H1 (cell line): ENCODE data around the gene MYO15A. TPM values are rescaled to one million over a fixed set of nuclear protein-coding genes. Genes with fewer than 3 reads are reported as not detected.

Source experiments
- ASH2L ChIP-seq: fragments of 200-600, 300-600 bp; sonication (generic); IDR thresholded peaks from one replicate; pipeline ENCODE4 v1.7.1; 2017; ENCODE audit warnings: low read length
- BCL11A ChIP-seq, 2 experiments: IDR thresholded peaks; one replicate each; pipeline ENCODE4 v1.6.1; 2011; ENCODE audit warnings: low read depth in 2 of 2, low read length in 2 of 2, mild to moderate bottlenecking in 2 of 2
- CTBP2 ChIP-seq: IDR thresholded peaks from 2 replicates; pipeline ENCODE4 v1.7.0; 2011; ENCODE audit warnings: borderline replicate concordance, mild to moderate bottlenecking, moderate library complexity, mixed read lengths, low read length; ENCODE audit not compliant: insufficient read depth, insufficient read length
- NRF1 ChIP-seq: IDR thresholded peaks from 2 replicates; pipeline ENCODE4 v1.6.1; 2011; ENCODE audit warnings: mild to moderate bottlenecking, low read depth, low read length, improper control_type of control experiment
- SP1 ChIP-seq: IDR thresholded peaks from 2 replicates; pipeline ENCODE4 v1.6.1; 2011; ENCODE audit warnings: low read depth, low read length
- polyA plus RNA-seq, 7 experiments: library from polyadenylated mRNA; depleted of rRNA in 3 of 7; stranded (reverse) in 5 of 7; unstranded in 2 of 7; fragments of >200 nt in 5 of 7; fragments of 200-250 nt in 2 of 7; gene quantifications; 1 replicate in 5 of 7; 2 replicates in 1 of 7; 4 replicates in 1 of 7; pipeline versions ENCODE4 v1.2.1 to v1.2.3, GENCODE V29; 2011 to 2013; ENCODE audit warnings: missing spikeins in 2 of 7, mixed read lengths in 2 of 7
- total RNA-seq: library from RNA; stranded (reverse); fragmentation: NEBNext Ultra II Directional; extraction: Animal tissue kit (Norgen Biotek cat#: 25700); gene quantifications from 2 replicates; pipeline ENCODE4 v1.2.1, GENCODE V29; 2021
- TF ChIP-seq, protein P1 (sequence below): fragments of 300-600 bp; sonication (generic); IDR thresholded peaks from 2 replicates; pipeline ENCODE4 v1.7.1; 2012; ENCODE audit warnings: low read length, moderate library complexity, mild to moderate bottlenecking, inconsistent platforms; ENCODE audit not compliant: insufficient replicate concordance
- TF ChIP-seq, protein P2 (sequence below): IDR thresholded peaks from 2 replicates; pipeline ENCODE4 v1.6.1; 2012; ENCODE audit warnings: inconsistent platforms

MYO15A gene
- total and polyA plus RNA-seq, 2 of the 8 experiments (the other 6 are each of a cell fraction or from before 2014, with no cell fraction given) = 1.6 to 4.2 TPM

DNA sequence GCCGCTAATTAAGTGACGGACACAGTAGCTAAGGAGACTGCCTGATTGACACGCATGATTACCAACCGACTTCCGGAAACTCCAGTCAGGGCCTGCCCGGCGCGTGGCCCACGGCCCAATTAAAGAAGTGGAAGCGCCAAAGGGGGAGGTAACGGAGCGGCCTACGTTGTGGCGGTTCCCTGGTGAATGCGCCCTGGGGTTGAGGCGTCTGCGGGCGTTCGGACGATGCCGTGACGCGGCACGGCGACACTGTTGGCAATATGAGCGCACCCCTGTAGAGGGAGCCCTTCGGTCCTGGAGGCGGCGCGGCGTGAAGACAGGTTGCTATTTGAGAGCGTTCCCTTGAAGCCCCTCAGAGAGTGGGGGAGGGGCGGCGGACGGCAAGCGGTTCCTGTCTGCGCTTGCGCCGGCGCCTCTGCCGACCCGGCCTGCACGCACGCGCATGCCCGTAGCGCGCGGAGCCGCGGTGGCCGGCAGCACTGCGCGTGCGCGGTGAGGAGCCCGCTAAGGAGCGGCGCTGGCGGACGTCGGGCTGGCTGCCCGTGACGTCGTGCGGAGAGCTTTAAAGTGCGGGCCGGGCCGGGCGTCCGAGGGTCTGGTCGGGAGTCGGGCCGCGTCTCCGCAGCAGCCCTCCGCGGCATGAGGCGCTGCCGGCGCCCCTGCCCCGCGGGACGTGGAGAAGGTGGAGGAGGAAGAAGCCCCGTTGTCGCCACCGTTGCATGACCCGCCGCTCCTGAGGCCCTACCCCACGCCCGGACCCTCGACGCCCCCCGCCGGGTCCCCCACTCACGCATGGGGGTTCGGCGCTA lies 75.0 kb downstream of the MYO15A start, which contains the start of gene ALKBH5 (continued):
- TF ChIP-seq, protein P1, sequence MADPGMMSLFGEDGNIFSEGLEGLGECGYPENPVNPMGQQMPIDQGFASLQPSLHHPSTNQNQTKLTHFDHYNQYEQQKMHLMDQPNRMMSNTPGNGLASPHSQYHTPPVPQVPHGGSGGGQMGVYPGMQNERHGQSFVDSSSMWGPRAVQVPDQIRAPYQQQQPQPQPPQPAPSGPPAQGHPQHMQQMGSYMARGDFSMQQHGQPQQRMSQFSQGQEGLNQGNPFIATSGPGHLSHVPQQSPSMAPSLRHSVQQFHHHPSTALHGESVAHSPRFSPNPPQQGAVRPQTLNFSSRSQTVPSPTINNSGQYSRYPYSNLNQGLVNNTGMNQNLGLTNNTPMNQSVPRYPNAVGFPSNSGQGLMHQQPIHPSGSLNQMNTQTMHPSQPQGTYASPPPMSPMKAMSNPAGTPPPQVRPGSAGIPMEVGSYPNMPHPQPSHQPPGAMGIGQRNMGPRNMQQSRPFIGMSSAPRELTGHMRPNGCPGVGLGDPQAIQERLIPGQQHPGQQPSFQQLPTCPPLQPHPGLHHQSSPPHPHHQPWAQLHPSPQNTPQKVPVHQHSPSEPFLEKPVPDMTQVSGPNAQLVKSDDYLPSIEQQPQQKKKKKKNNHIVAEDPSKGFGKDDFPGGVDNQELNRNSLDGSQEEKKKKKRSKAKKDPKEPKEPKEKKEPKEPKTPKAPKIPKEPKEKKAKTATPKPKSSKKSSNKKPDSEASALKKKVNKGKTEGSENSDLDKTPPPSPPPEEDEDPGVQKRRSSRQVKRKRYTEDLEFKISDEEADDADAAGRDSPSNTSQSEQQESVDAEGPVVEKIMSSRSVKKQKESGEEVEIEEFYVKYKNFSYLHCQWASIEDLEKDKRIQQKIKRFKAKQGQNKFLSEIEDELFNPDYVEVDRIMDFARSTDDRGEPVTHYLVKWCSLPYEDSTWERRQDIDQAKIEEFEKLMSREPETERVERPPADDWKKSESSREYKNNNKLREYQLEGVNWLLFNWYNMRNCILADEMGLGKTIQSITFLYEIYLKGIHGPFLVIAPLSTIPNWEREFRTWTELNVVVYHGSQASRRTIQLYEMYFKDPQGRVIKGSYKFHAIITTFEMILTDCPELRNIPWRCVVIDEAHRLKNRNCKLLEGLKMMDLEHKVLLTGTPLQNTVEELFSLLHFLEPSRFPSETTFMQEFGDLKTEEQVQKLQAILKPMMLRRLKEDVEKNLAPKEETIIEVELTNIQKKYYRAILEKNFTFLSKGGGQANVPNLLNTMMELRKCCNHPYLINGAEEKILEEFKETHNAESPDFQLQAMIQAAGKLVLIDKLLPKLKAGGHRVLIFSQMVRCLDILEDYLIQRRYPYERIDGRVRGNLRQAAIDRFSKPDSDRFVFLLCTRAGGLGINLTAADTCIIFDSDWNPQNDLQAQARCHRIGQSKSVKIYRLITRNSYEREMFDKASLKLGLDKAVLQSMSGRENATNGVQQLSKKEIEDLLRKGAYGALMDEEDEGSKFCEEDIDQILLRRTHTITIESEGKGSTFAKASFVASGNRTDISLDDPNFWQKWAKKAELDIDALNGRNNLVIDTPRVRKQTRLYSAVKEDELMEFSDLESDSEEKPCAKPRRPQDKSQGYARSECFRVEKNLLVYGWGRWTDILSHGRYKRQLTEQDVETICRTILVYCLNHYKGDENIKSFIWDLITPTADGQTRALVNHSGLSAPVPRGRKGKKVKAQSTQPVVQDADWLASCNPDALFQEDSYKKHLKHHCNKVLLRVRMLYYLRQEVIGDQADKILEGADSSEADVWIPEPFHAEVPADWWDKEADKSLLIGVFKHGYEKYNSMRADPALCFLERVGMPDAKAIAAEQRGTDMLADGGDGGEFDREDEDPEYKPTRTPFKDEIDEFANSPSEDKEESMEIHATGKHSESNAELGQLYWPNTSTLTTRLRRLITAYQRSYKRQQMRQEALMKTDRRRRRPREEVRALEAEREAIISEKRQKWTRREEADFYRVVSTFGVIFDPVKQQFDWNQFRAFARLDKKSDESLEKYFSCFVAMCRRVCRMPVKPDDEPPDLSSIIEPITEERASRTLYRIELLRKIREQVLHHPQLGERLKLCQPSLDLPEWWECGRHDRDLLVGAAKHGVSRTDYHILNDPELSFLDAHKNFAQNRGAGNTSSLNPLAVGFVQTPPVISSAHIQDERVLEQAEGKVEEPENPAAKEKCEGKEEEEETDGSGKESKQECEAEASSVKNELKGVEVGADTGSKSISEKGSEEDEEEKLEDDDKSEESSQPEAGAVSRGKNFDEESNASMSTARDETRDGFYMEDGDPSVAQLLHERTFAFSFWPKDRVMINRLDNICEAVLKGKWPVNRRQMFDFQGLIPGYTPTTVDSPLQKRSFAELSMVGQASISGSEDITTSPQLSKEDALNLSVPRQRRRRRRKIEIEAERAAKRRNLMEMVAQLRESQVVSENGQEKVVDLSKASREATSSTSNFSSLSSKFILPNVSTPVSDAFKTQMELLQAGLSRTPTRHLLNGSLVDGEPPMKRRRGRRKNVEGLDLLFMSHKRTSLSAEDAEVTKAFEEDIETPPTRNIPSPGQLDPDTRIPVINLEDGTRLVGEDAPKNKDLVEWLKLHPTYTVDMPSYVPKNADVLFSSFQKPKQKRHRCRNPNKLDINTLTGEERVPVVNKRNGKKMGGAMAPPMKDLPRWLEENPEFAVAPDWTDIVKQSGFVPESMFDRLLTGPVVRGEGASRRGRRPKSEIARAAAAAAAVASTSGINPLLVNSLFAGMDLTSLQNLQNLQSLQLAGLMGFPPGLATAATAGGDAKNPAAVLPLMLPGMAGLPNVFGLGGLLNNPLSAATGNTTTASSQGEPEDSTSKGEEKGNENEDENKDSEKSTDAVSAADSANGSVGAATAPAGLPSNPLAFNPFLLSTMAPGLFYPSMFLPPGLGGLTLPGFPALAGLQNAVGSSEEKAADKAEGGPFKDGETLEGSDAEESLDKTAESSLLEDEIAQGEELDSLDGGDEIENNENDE = no peak
- TF ChIP-seq CTBP2 (no peak), SP1 (peak; percentile 95), NRF1 (peak; percentile 98), ASH2L (no peak), BCL11A (IDR thresholded peaks at IDR 0.05; ENCODE audit: low read depth in 2 of 2, low read length in 2 of 2) (no peak)
- TF ChIP-seq, protein P2, sequence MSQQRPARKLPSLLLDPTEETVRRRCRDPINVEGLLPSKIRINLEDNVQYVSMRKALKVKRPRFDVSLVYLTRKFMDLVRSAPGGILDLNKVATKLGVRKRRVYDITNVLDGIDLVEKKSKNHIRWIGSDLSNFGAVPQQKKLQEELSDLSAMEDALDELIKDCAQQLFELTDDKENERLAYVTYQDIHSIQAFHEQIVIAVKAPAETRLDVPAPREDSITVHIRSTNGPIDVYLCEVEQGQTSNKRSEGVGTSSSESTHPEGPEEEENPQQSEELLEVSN = no peak; the same call in 1 of the 2 replicates
